Hematopoietic multipotent progenitor cell treated with erythropoietin and hydrocortisone succinate and interleukin-3 and kit ligand, for 15 days (in vitro differentiated cells): ENCODE measurements around the gene VTA1.
"Not testable (repeated sequence)": the region's sequence is repeated elsewhere in the genome, so short reads cannot be mapped to it uniquely, and the experiment has no call there.

Experiments
- DNase-seq: peaks from one replicate; pipeline ENCODE4 v3.0.0-alpha.2; 2015; ENCODE audit warnings: low spot score

Gene VTA1

DNA sequence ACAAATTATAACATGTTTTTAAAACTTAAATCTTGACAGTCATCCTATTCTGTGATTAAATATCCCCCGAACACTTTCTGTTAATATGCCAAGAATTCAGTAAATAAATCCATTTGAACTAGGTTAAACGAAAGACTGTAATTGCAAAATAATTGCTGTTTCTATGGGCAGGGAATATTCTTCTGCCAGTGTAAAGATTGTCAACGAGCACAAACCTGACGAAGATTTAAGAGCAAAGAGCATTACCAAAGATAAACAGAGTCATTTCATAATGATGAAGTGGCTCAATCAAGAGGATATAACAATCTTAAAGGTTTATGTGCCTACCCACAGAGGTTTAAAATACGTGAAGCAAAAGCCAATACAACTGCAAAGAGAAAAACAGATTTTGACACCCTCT, 78.5 kb downstream of the VTA1 start:
- no peak for DNase-seq

DNA sequence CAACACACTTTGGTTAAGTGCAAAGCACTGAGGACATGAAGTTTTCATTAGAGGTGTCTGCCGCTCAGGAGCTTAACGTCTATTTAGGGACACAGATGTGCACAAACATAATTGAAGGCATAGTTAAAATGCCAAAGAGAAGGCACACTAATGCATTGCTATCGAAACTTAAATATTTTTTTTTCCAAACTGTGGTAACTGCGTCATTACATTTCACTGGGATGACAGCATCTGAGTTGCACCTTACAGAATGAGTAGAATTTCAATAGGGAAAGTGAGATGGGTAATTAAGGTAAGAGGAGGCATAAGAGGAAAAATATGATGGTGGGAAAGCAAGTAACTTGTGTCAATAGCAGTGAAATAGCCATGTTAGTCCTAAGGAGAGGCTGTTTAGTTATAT, 79.7 kb downstream of the VTA1 start:
- no peak for DNase-seq

DNA sequence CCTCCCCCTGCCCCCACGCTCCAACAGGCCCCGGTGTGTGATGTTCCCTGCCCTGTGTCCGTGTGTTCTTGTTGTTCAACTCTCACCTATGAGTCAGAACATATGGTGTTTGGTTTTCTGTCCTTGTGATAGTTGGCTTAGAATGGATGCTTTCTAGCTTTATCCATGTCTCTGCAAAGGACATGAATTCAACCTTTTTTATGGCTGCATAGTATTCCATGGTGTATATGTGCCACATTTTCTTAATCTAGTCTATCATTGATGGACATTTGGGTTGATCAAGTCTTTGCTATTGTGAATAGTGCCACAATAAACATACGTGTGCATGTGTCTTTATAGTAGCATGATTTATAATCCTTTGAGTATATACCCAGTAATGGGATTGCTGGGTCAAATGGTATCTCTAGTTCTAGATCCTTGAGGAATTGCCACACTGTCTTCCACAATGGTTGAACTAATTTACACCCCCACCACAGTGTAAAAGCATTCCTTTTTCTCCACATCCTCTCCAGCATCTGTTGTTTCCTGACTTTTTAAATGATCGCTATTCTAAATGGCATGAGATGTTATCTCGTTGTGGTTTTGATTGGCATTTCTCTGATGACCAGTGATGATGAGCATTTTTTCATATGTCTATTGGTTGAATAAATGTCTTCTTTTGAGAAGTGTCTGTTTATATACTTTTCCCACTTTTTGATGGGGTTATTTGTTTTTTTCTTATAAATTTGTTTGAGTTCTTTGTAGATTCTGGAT, 82.6 kb downstream of the VTA1 start:
- DNase-seq: not testable (repeated sequence)

DNA sequence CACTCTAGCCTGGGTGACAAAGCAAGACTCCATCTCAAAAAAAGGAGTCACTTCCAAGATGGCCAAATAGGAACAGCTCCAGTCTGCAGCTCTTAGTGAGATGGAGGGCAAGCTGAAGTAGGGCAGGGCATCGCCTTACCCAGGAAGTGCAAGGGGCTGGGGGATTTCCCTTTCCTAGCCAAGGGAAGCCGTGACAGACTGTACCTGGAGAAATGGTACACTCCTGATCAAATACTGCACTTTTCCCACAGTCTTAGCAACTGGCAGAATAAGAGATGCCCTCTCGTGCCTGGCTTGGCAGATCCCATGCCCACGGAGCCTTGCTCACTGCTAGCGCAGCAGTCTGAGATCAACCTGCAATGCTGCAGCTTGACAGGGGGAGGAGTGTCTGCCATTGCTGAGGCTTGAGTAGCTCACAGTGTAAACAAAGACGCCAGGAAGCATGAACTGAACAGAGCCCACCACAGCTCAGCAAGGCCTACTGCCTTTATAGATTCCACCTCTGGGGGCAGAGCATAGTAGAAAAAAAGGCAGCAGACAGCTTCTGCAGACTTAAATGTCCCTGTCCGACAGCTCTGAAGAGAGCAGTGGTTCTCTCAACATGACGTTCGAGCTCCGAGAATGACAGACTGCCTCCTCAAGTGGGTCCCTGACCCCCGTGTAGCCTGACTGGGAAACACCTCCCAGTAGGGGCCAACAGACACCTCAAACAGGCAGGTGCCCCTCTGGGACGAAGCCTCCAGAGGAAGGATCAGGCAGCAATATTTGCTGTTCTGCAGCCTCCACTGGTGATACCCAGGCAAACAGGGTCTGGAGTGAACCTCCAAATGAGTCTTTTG, 85.4 kb downstream of the VTA1 start:
- DNase-seq: not testable (repeated sequence)

DNA sequence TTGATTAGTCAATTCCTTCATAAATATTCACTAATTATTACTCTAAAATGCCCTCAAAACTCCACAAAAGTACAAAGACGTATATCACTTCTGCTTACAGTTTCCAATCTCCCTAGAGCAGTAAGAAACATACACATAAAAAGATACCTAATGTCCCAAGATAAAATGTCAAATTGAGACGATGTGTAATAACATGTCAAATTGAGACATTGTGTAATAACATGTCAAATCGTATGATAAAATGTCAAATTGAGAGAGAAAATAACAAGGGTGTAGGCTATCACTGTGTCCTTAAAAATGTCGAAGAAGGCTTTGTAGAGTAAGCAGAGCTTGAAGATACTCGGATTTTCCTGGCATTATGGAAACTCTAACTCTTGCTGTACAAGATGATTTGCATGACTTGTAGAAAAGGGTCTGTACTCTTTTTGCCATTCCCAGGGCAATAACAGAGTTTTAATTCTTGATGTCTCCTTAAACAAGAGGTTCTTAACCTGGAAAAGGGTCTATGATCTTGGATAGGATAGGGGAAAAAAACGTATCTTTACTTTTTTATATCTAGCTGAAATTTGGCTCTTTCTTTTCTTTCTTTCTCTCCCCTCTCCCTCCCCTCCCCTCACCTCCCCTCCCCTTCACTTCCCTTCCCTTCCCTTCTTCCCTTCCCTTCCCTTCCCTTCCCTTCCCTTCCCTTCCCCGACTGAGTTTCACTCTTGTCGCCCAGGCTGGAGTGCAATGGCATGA, 87.1 kb downstream of the VTA1 start:
- no peak for DNase-seq

DNA sequence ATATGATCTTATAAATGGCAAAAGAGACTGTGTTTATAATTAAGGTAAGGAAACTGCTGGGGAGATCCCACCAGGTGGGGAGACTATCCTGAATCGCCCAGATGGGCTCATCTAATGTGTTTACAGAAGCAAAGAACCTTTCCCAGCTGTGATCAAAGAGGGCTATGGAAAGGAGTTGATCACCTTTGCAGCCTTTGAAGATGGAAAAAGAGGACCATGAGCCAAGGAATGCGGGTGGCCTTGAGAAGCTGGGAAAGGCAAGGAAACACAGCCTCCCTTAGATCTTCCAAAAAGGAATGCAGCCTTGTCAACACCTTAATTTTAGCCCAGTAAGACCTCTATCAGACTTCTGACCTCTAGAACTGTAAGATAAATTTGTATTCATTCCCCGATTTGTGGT, 88.2 kb downstream of the VTA1 start:
- DNase-seq: no peak

DNA sequence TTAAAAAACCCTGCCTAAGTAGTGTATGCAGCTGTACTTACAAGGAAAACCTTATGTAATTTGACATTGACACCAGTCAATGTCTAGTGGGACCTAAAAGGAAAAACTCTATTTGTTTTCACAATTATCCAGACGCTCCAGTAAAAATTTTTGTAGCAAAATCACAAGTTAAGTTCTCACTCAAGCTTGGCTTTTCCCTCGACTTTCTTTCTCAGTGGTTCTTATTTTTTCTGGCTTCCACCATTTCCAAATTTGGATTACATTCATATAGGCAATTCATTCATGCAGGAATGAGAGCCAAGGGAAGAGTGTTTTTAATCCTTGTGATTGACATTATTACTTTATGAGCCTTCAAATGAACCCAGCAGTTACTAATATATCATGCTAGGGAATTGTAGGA, 88.7 kb downstream of the VTA1 start:
- DNase-seq: no peak

DNA sequence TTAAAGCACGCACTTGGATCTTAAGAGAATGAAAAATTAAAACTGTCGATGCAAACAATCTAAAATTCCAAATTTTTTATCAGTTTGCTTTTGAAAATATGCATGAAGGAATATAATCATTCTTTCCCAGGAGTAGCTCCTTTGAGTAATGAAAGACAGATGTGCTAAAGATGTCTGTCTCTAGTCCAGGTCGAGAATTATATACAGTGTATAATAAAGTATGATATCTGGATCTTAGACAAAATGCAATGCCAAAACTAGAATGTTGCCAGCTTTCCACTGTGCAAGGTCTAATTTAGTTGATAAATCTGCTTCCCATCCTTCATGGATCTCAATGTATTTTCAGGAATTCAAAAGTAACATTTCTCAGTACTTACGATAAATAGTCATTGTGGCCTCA, 89.6 kb downstream of the VTA1 start:
- DNase-seq: no peak

DNA sequence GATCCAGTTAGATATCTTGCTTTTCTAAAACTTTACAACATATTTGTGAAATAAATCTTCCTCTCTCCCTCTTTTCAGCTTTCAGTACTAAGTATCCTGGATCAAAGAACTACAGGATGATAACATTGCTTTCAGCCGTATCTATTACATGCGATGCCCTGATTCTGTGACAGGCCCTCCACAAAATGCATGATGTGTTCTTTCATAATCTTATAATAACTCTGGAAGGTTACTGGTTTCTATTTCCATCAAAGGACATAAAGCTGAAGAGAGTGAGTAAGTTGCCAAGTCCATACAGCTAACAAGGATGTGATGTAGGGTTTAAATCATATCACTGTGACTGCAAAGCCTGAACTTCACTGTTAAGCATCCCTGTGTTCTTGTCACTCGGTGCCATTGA, 91.8 kb downstream of the VTA1 start:
- DNase-seq: no peak

DNA sequence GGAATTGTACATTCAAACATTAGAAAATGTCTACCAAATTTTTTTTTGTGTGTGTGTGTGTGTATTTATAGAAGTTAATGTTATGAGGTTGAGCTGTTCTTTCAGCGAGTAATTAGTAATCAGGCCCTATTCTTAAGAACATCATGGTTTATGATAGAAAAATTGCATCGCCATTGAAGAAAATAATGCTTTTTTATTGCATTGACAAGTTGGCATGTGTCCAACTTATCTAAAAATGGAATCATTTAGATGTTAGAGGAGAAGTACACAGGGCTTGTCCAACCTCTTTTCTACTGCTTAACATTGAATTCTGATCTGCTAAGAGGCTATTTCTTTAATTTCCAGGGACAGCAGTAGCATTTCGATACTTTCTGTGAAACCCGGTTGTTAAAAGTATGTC, 93.1 kb downstream of the VTA1 start:
- no peak for DNase-seq

DNA sequence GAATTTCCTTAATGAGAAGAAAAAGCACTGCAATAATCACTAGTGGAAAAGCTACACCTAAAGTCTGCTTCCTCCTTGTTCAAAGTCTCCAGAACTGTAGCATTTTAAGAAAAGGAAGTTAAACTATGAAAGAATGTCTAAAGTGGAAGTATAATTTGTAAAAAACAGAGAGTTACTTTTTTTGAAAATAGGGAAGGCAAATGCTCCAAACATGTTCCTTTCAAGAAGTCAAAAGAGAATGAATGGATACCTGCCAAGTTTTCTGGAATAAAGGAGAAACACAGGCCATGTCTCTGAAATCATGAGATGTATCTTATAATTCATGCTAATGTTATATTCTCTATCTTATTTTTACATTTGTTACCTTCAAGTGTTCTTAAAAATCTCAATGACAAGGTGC, 94.0 kb downstream of the VTA1 start:
- no peak for DNase-seq

DNA sequence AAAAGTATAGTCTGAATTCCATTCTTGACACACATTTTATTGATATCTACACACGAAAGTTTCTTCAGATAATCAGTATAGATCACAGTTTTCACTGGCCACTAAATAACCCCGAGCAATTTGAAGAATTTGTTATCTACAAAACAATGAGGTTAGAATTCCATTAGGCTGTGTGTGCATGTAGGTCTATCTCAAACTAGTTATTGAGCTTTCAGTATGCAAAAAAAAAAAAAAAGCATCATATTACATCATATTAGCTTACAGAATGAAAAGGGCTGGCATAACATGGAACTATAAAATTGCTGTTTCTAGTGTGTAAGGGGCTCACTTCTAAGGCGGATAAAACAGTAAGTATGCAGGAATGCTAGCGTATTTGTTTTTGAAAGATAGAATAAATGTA, 95.2 kb downstream of the VTA1 start:
- DNase-seq: no peak

DNA sequence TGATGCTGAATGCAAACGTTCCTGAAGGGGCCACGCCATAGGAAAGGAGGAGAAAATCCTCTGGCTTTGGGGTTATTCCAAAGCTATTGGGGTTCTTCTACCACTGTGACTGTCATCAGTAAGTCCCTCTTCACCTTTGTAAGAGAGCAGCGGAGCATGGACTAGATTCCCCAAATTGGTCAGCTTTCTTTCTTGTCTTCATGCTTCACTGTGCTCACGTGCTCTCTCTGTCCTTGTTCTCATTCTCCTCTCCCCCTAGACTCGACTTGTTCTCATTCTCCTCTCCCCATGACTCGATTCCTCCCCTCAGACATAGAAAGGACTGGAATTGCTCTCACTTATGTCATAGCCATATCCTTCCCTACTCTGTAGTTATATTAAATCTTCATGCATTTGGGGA, 99.9 kb downstream of the VTA1 start:
- DNase-seq: no peak

DNA sequence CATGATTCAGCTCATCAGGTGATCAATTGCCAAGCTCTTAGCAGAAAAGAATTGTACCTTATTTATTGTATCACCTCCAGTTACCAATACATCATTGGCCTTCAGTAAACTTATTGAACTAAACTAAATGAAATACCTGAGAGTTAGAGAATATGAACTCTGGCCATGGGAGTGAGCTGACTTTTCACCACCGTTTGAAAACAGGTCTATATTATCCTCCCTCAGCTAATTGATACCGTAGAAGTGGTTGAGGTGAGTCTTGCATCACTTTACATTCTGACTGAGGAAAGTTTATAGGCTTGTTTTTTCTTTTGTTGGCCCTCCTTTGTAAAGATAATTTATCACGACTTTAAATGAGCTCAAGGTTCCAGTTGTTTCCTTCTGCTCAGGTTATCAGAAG, 102.2 kb downstream of the VTA1 start:
- DNase-seq: no peak

DNA sequence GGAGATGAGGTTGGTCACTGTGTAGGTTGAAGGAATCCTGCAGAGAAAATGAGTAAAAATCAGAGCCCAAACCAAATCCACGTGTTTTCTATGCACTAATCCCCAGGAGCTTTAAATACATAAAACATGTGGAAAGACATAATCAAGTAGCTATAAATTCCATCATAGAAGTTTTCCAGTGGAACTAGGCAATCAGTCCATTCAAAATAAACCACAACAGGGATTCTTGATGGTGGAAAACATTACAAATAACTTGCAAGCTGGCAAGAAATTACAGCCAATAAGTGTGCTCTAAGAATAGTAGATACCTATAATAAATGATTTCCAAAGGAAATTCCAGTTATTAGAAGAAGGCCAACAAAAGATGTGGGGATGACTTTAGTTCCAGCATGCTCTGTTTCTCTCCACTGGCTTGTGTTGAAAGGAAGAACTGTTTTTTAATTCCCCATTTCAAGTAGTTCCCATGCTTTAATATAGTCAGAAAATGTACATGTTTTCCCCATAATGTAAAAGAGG, 104.9 kb downstream of the VTA1 start:
- no peak for DNase-seq

DNA sequence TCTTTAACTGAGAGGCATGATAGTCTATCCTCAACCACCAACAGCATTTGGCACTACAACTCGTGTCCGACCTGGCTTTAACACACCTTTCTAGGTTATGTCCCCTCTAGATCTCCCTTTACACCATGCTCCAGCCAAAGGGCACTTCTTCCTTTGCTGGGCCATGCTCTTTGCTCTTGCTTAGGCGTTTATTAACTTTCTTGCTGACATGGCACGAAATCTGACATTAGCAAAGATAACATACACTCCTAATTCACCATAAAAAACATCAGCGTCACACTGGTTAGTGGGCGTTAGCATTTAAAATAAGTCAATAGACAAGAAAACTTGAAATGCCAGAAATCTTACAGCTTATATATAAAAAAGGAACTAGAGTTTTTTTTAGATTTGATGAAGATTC, 107.5 kb downstream of the VTA1 start:
- no peak for DNase-seq

DNA sequence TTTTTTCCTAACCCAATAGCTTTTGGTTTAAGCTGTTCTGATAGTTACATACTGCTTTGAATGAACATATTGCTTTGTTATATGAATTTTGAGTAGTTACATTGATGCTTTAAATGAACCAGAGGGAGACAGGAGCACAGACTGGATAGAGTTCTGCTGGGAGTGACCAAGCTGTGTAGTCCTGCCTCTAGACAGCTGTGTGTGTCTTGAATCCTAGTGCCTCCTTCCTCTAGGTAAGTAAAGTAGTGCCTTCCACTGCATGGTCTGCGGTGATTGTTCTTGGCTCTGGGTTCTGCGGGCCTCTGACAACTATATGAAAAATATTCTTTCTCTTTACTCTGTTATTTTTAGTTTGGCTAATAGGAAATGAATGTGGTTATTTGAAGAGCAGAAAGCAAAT, 108.7 kb downstream of the VTA1 start:
- DNase-seq: no peak

DNA sequence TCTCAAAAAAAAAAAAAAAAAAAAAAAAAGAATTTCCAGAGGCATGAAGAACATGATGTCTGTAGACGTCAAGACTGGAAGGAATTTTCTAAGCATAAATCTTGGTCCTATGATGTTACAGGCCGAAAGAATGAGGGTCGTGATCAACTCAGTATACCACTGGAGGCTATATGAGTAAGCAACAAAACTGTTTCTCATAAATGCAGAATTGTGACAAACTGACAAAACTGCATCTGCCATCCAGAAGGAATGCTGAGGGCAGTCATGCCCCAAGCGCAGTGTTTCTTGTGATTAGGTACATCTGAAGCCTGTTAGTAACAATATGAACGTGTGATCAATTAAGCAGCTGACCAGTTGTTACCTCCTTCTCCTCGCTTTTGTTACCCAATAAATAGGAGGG, 111.2 kb downstream of the VTA1 start:
- no peak for DNase-seq

DNA sequence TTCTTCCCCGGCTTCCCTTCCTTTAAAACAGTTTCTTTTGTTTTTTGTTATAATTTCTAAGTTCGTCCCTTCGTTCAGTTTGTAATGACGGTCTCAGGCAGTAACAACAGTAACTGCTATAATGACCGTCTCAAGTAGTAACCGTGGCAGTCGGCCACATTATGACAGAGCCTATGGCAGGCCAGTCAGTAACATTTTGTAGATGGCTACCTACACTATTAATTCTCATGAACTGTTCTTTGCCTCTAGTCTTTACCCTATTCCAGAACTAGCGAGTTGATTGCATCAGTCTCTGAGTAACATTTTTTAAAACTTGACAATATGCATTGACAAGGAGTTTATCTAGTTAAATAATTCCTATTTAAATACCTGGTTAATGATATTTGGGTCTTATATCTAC, 111.7 kb downstream of the VTA1 start:
- no peak for DNase-seq

DNA sequence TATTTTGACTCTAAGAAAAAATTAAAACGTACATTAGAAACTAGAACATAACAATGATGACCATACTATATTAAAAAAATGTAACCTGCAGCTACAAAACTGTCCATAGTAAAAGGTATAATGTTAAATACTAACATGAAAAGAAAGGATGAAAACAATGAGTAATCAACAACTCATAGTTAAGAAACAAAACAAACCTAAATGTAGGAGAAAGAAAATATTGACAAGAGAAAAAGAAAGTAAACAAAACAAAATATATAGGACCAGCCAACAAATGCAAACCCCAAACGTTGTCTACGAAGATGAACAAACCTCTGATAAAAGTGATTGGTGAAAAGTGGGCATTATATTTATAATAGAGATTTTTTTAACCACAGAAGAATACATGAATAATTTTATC, 113.7 kb downstream of the VTA1 start:
- DNase-seq: no peak

DNA sequence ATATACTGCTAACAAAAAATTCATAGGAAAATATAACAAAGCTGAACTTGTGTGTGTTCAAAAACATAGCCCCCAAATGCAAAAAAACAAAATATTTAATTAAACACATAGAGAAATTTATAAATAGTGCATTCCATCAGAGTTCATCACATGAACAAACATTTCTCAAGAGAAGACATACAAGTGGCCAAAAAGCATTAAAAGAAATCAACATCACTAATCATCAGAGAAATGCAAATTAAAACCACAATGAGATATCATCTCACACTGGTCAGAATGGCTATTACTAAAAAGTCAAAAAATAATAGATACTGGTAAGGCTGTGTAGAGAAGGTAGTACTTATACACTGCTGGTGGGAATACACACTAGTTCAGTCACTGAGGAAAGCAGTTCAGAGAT, 115.2 kb downstream of the VTA1 start:
- DNase-seq: no peak

DNA sequence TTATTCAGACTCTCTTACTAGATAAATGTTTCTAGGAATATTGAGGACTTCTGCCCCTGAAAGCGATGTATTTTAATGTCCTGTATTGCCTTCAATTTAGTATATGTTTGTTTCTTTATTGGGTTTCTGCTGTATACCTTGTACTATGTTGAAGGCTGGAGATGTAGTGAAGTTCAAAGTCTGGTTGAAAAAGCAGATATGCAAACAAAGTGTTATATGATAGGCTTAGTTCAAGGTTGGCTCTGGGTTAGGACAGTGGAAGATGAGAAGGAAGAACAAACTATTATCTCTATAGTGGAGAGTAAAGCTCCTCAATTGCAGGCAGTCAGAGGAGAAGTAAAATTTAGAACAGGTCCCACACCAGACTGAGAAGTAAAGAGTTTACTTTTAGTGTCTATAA, 118.4 kb downstream of the VTA1 start:
- DNase-seq: no peak

DNA sequence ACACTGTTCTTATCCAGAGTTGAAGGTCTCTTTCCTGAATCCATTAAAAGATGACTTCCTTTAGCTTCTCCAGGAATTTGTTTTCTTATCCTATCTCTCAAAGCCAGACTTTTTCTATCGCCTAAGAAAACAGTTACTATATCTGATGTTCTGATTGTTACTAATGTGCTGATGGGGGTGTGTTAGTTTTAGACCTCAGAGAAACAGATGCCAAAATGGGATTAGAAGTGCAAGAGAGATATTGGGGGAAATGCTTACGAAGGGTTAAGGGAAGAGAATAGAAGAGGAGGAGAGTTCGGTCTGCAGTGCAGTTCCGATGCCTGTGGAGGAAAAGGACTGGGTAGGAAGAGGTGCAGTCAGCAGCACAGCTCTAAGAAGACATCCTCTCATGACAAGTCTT, 119.0 kb downstream of the VTA1 start:
- no peak for DNase-seq
